WTC11 (cell line): ENCODE data around the gene CTNNBIP1.

Experiments used
- NR3C1 ChIP-seq: sonication (generic); formaldehyde crosslinking; conservative IDR thresholded peaks from 2 replicates; pipeline ENCODE4 v1.8.1; 2023; ENCODE audit warnings: low read depth, mild to moderate bottlenecking, missing genetic modification reagents
- TP53 ChIP-seq: sonication (generic); formaldehyde crosslinking; IDR thresholded peaks from 2 replicates; pipeline ENCODE4 v1.8.1; 2023; ENCODE audit warnings: mild to moderate bottlenecking, missing genetic modification reagents
- ZNF263 ChIP-seq: sonication (generic); formaldehyde crosslinking; IDR thresholded peaks from 2 replicates; pipeline ENCODE4 v1.8.1; 2022; ENCODE audit warnings: low read depth, mild to moderate bottlenecking, moderate library complexity, missing genetic modification reagents
- TF ChIP-seq, protein P1 (sequence below): sonication (generic); formaldehyde crosslinking; IDR thresholded peaks from 2 replicates; pipeline ENCODE4 v1.8.1; 2022; ENCODE audit warnings: mild to moderate bottlenecking, missing genetic modification reagents, moderate library complexity, borderline replicate concordance
- TF ChIP-seq, protein P2 (sequence below): fragments of 200-600 bp; IDR thresholded peaks from 2 replicates; pipeline ENCODE4 v1.8.0; 2022; ENCODE audit warnings: antibody characterized with exemption

DNA sequence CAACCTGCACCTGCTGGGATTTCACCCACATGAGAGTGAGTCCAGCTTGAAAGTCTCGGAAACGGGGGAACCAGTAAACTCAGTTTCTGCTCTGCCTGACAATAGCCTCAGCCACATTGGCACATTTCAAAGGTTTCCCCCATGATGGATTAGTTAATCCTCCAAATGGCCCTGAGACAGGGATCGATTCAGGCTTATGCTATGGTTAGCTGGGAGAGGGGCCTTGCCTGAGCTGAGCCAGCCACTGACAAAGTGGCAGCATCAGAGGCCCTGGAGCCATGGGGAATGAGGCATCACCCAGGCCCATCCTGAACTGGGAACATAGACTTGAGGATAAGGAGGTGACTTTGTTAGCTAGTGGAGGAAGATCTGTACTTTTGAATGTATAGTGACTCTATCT, 83.5 kb downstream of the CTNNBIP1 start:
- TF ChIP-seq, protein P1, sequence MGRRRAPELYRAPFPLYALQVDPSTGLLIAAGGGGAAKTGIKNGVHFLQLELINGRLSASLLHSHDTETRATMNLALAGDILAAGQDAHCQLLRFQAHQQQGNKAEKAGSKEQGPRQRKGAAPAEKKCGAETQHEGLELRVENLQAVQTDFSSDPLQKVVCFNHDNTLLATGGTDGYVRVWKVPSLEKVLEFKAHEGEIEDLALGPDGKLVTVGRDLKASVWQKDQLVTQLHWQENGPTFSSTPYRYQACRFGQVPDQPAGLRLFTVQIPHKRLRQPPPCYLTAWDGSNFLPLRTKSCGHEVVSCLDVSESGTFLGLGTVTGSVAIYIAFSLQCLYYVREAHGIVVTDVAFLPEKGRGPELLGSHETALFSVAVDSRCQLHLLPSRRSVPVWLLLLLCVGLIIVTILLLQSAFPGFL (CRISPR knock-in tag), result no peak
- TF ChIP-seq NR3C1 (CRISPR knock-in tag), result no peak
- TF ChIP-seq, protein P2, sequence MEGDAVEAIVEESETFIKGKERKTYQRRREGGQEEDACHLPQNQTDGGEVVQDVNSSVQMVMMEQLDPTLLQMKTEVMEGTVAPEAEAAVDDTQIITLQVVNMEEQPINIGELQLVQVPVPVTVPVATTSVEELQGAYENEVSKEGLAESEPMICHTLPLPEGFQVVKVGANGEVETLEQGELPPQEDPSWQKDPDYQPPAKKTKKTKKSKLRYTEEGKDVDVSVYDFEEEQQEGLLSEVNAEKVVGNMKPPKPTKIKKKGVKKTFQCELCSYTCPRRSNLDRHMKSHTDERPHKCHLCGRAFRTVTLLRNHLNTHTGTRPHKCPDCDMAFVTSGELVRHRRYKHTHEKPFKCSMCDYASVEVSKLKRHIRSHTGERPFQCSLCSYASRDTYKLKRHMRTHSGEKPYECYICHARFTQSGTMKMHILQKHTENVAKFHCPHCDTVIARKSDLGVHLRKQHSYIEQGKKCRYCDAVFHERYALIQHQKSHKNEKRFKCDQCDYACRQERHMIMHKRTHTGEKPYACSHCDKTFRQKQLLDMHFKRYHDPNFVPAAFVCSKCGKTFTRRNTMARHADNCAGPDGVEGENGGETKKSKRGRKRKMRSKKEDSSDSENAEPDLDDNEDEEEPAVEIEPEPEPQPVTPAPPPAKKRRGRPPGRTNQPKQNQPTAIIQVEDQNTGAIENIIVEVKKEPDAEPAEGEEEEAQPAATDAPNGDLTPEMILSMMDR, result no peak
- no peak for TF ChIP-seq ZNF263
- TF ChIP-seq TP53, result no peak
